HepG2 (cell line): Measurements from ENCODE around the gene APOA1. TPM values are rescaled to one million over a fixed set of nuclear protein-coding genes. Genes with fewer than 3 reads are reported as not detected.
A peak's percentile ranks its signal among the peaks of the same experiment; 100 is the strongest.

Source experiments
- ETV6 ChIP-seq: sonication (generic); formaldehyde crosslinking; conservative IDR thresholded peaks from 2 replicates; pipeline ENCODE4 v1.4.0; 2020; ENCODE audit warnings: missing genetic modification reagents
- EZH2 ChIP-seq: conservative IDR thresholded peaks from 2 replicates; pipeline ENCODE4 v1.6.1; 2012; ENCODE audit warnings: mild to moderate bottlenecking, low read depth, low read length, moderate library complexity
- FOSL2 ChIP-seq: sonication (generic); formaldehyde crosslinking; IDR thresholded peaks from 2 replicates; pipeline ENCODE4 v1.4.0; 2020; ENCODE audit warnings: missing genetic modification reagents
- HNRNPLL ChIP-seq: fragments of 200-400 bp; formaldehyde crosslinking; IDR thresholded peaks from 2 replicates; pipeline ENCODE4 v1.6.1; 2017; ENCODE audit warnings: mild to moderate bottlenecking, low read depth, low read length; ENCODE audit not compliant: poor library complexity, severe bottlenecking
- ISX ChIP-seq: sonication (generic); formaldehyde crosslinking; conservative IDR thresholded peaks from 2 replicates; pipeline ENCODE4 v1.5.0; 2020; ENCODE audit warnings: missing genetic modification reagents
- MTF1 ChIP-seq: sonication (generic); formaldehyde crosslinking; IDR thresholded peaks from 2 replicates; pipeline ENCODE4 v1.5.0; 2020; ENCODE audit warnings: missing genetic modification reagents
- RELA ChIP-seq: sonication (generic); formaldehyde crosslinking; IDR thresholded peaks from 2 replicates; pipeline ENCODE4 v1.4.0; 2020; ENCODE audit warnings: missing genetic modification reagents
- RFX1 ChIP-seq: fragments of 450-650 bp; IDR thresholded peaks from 2 replicates; pipeline ENCODE4 v1.6.1; 2017
- SALL1 ChIP-seq: sonication (generic); formaldehyde crosslinking; IDR thresholded peaks from 2 replicates; pipeline ENCODE4 v1.8.0; 2022; ENCODE audit warnings: mild to moderate bottlenecking, missing genetic modification reagents
- TAF1 ChIP-seq: sonication (generic); formaldehyde crosslinking; IDR thresholded peaks from 2 replicates; pipeline ENCODE4 v1.4.0; 2020; ENCODE audit warnings: missing genetic modification reagents
- TRIM22 ChIP-seq: fragments of 450-650 bp; IDR thresholded peaks from 2 replicates; pipeline ENCODE4 v1.6.1; 2017
- U2AF2 ChIP-seq: fragments of 200-400 bp; formaldehyde crosslinking; IDR thresholded peaks from 2 replicates; pipeline ENCODE4 v1.6.1; 2017; ENCODE audit warnings: low read depth, mild to moderate bottlenecking, low read length
- YEATS2 ChIP-seq: sonication (generic); formaldehyde crosslinking; IDR thresholded peaks from 2 replicates; pipeline ENCODE4 v1.4.0; 2020; ENCODE audit warnings: missing genetic modification reagents, borderline replicate concordance
- ZC3H4 ChIP-seq: sonication (generic); formaldehyde crosslinking; IDR thresholded peaks from 2 replicates; pipeline ENCODE4 v1.4.0; 2020; ENCODE audit warnings: missing genetic modification reagents, borderline replicate concordance
- ZKSCAN1 ChIP-seq: fragments of 150-350 bp; IDR thresholded peaks from 2 replicates; pipeline ENCODE4 v1.6.1; 2014; ENCODE audit warnings: low read length
- ZKSCAN8 ChIP-seq: IDR thresholded peaks from 2 replicates; pipeline ENCODE4 v1.6.1; 2016; ENCODE audit warnings: borderline replicate concordance, missing genetic modification reagents, missing compliant biosample characterization
- ZMYM3 ChIP-seq: sonication (generic); formaldehyde crosslinking; IDR thresholded peaks from 2 replicates; pipeline ENCODE4 v1.5.1; 2020; ENCODE audit warnings: mild to moderate bottlenecking, missing genetic modification reagents
- ZNF557 ChIP-seq: sonication (generic); formaldehyde crosslinking; IDR thresholded peaks from 2 replicates; pipeline ENCODE4 v1.4.0; 2020; ENCODE audit warnings: missing genetic modification reagents
- ZNF558 ChIP-seq: sonication (generic); formaldehyde crosslinking; IDR thresholded peaks from 2 replicates; pipeline ENCODE4 v1.9.0; 2022; ENCODE audit warnings: mild to moderate bottlenecking, missing genetic modification reagents, borderline replicate concordance
- ZNF747 ChIP-seq: sonication (generic); formaldehyde crosslinking; IDR thresholded peaks from 2 replicates; pipeline ENCODE4 v1.8.1; 2023; ENCODE audit warnings: missing genetic modification reagents, mild to moderate bottlenecking, borderline replicate concordance
- ZNF766 ChIP-seq: sonication (generic); formaldehyde crosslinking; IDR thresholded peaks from 2 replicates; pipeline ENCODE4 v1.5.0; 2020; ENCODE audit warnings: missing genetic modification reagents, borderline replicate concordance
- polyA plus RNA-seq, 8 experiments: library from polyadenylated mRNA; depleted of rRNA in 3 of 8; stranded (reverse) in 7 of 8; unstranded in 1 of 8; fragments of >200 nt; fragmentation: Illumina TruSeq in 4 of 8; extraction: Trizol in 4 of 8; gene quantifications; 2 replicates each; pipeline versions ENCODE4 v1.2.1 to v1.2.3, GENCODE V29; 2011 to 2016; ENCODE audit warnings: low read depth in 4 of 8, missing spikeins in 1 of 8, mixed read lengths in 1 of 8; ENCODE audit not compliant: insufficient read depth in 1 of 8
- total RNA-seq, 5 experiments: library from RNA; depleted of rRNA; stranded (reverse); fragments of >200 nt; fragmentation: Illumina TruSeq; extraction: Trizol; gene quantifications; 2 replicates each; pipeline ENCODE4 v1.2.3, GENCODE V29; 2016; ENCODE audit warnings: low read depth in 1 of 5
- TF ChIP-seq, protein P1 (sequence below): sonication (generic); formaldehyde crosslinking; IDR thresholded peaks from 2 replicates; pipeline ENCODE4 v1.8.0; 2022; ENCODE audit warnings: missing genetic modification reagents, mild to moderate bottlenecking, borderline replicate concordance
- TF ChIP-seq, protein P2 (sequence below): sonication (generic); formaldehyde crosslinking; IDR thresholded peaks from 2 replicates; pipeline ENCODE4 v1.5.1; 2020; ENCODE audit warnings: missing genetic modification reagents, mild to moderate bottlenecking, borderline replicate concordance
- TF ChIP-seq, protein P3 (sequence below): IDR thresholded peaks from 2 replicates; pipeline ENCODE4 v1.6.1; 2018; ENCODE audit warnings: missing genetic modification reagents, mild to moderate bottlenecking, missing compliant biosample characterization

APOA1 gene
- total and polyA plus RNA-seq, 2 of the 13 experiments (the other 11 are each of a cell fraction or from before 2014, with no cell fraction given) = 1,973 to 5,485 TPM

- TF ChIP-seq, protein P1, sequence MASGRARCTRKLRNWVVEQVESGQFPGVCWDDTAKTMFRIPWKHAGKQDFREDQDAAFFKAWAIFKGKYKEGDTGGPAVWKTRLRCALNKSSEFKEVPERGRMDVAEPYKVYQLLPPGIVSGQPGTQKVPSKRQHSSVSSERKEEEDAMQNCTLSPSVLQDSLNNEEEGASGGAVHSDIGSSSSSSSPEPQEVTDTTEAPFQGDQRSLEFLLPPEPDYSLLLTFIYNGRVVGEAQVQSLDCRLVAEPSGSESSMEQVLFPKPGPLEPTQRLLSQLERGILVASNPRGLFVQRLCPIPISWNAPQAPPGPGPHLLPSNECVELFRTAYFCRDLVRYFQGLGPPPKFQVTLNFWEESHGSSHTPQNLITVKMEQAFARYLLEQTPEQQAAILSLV (CRISPR knock-in tag) = no peak
- TF ChIP-seq, protein P2, sequence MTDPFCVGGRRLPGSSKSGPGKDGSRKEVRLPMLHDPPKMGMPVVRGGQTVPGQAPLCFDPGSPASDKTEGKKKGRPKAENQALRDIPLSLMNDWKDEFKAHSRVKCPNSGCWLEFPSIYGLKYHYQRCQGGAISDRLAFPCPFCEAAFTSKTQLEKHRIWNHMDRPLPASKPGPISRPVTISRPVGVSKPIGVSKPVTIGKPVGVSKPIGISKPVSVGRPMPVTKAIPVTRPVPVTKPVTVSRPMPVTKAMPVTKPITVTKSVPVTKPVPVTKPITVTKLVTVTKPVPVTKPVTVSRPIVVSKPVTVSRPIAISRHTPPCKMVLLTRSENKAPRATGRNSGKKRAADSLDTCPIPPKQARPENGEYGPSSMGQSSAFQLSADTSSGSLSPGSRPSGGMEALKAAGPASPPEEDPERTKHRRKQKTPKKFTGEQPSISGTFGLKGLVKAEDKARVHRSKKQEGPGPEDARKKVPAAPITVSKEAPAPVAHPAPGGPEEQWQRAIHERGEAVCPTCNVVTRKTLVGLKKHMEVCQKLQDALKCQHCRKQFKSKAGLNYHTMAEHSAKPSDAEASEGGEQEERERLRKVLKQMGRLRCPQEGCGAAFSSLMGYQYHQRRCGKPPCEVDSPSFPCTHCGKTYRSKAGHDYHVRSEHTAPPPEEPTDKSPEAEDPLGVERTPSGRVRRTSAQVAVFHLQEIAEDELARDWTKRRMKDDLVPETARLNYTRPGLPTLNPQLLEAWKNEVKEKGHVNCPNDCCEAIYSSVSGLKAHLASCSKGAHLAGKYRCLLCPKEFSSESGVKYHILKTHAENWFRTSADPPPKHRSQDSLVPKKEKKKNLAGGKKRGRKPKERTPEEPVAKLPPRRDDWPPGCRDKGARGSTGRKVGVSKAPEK (CRISPR knock-in tag) = no peak
- TF ChIP-seq ZNF747 (CRISPR knock-in tag) = peak; percentile 92; the same call in 1 of the 2 replicates
- peak; percentile 57 for TF ChIP-seq HNRNPLL
- TF ChIP-seq SALL1 (CRISPR knock-in tag) = peak; percentile 94
- no peak for TF ChIP-seq RELA (CRISPR knock-in tag)
- TF ChIP-seq ZKSCAN1 = peak; percentile 31; the same call in 1 of the 2 replicates
- TF ChIP-seq YEATS2 (CRISPR knock-in tag) = no peak; the same call in none of the 2 replicates
- TF ChIP-seq, protein P3, sequence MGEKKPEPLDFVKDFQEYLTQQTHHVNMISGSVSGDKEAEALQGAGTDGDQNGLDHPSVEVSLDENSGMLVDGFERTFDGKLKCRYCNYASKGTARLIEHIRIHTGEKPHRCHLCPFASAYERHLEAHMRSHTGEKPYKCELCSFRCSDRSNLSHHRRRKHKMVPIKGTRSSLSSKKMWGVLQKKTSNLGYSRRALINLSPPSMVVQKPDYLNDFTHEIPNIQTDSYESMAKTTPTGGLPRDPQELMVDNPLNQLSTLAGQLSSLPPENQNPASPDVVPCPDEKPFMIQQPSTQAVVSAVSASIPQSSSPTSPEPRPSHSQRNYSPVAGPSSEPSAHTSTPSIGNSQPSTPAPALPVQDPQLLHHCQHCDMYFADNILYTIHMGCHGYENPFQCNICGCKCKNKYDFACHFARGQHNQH (CRISPR knock-in tag) = peak; percentile 89; the same call in 1 of the 2 replicates
- TF ChIP-seq ZNF557 (CRISPR knock-in tag) = peak; percentile 36; the same call in 1 of the 2 replicates
- TF ChIP-seq ZKSCAN8 (CRISPR knock-in tag) = peak; percentile 58; the same call in 1 of the 2 replicates
- TF ChIP-seq TRIM22 = no peak
- TF ChIP-seq MTF1 (CRISPR knock-in tag) = peak; percentile 27; the same call in 1 of the 2 replicates
- no peak for TF ChIP-seq U2AF2
- peak; percentile 85 for TF ChIP-seq ZNF766
- TF ChIP-seq ISX = peak; percentile 67; the same call in 1 of the 2 replicates
- peak; percentile 96 for TF ChIP-seq TAF1
- TF ChIP-seq EZH2 = no peak
- peak; percentile 68 for TF ChIP-seq FOSL2
- TF ChIP-seq ZMYM3 (CRISPR knock-in tag) = peak; percentile 80
- TF ChIP-seq ZNF558 = 0 out of 2 replicates have a peak, but pooled peaks have one; percentile 39
- peak; percentile 78; the same call in 1 of the 2 replicates for TF ChIP-seq ZC3H4
- TF ChIP-seq RFX1 = no peak
- TF ChIP-seq ETV6 (CRISPR knock-in tag) = no peak
Measured at GRCh38 chr11:116837231-116838091, at the start of gene APOA1 (continued).
